Measurements from ENCODE around the gene SNRNP48. TPM values are rescaled to one million over a fixed set of nuclear protein-coding genes. Genes with fewer than 3 reads are reported as not detected.

SNRNP48 gene
- total and polyA plus RNA-seq, 2 of the 4 experiments (the other 2 are of a cell fraction): 5.2 to 6.2 TPM

DNA sequence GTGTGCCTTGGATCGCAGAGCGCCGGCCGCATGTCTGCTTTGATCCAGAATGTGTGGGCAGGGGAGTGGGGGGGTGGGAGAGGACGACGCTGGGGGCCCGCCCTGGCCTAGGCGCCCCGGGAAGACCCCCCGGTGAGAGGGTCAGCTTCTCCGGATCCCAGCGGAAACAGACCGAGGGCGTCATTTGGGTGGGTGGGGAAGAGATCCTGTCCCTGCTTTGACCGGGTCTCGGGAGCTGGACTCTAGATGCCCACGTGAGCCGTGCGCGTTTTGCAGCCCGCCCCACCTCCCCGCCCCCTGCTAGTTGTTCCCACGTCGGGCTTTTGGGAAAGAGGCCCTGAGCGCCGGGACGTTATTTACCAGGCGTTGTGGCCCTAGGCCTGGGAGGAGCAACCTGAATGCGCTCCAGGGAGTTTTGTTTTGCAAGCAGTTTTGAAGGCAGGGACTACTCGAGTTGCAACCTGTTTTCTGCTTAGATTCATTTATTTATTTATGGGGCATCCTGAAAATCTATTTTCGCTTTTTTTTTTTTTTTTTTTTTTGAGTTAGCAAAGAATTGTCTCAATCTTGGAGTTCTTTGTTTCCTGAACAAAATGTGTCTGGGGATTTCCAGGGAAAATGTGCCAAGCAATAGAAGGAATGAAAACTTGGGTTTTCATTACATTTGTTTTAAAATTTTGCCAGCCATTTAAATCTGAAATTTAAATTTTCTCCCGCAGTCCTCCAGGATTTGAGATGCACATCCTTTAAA lies 46.9 kb upstream of the SNRNP48 start:
- DNase-seq (peak; percentile 41), ATAC-seq (ENCODE audit: low read depth) (no peak; the same call in 1 of the 2 replicates)
- BruUV-seq (replicated peaks): no TSS peak
- H4K5ac ChIP-seq (ENCODE audit: low read depth, low read length): no peak overlapping the region
- intact Hi-C loops (cut with micrococcal nuclease) (loop anchor here (5.0 kb wide), 1 partner anchor 231 kb away; the partner anchor contains the start of gene SSR1), in situ Hi-C loops (cut with MboI; ENCODE audit: low sequenced_read_pairs) (no loop called here), dilution Hi-C loops (cut with HindIII; ENCODE audit: low sequenced_read_pairs, unreplicated experiment) (no loop called here)
- H4K91ac ChIP-seq (ENCODE audit: insufficient read depth, low read depth, low read length): no peak overlapping the region
- H2AK9ac ChIP-seq (replicated peaks; ENCODE audit: low read depth, low read length, poor library complexity): peak overlapping the region; percentile 86
- peak overlapping the region; percentile 14; the same call in 1 of the 2 replicates for H3K27ac ChIP-seq (ENCODE audit: insufficient read depth, low read length)
- H2AK5ac ChIP-seq (ENCODE audit: low read depth, low read length): no peak overlapping the region
- no peak overlapping the region for H4K8ac ChIP-seq (ENCODE audit: low read depth in 2 of 2, low read length in 2 of 2)
- H3K14ac ChIP-seq (replicated peaks; ENCODE audit: low read depth, low read length): no peak overlapping the region
- H3K23ac ChIP-seq (ENCODE audit: low read depth, low read length): no peak overlapping the region; the same call in 1 of the 2 replicates
- CTCF ChIA-PET: no interaction called here
- peaks cover 0 to 29% of the 10 kb centered on the region in 2 experiments; a peak in 2 of 4 replicates for H3K79me1 ChIP-seq (ENCODE audit: low read depth in 1 of 2, low read length in 2 of 2)
- TF ChIP-seq BHLHE40 (IDR thresholded peaks at IDR 0.05; ENCODE audit: low read depth, low read length): 0 out of 2 replicates have a peak, but pooled peaks have one; percentile 8
- TF ChIP-seq, protein P1, sequence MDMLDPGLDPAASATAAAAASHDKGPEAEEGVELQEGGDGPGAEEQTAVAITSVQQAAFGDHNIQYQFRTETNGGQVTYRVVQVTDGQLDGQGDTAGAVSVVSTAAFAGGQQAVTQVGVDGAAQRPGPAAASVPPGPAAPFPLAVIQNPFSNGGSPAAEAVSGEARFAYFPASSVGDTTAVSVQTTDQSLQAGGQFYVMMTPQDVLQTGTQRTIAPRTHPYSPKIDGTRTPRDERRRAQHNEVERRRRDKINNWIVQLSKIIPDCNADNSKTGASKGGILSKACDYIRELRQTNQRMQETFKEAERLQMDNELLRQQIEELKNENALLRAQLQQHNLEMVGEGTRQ (IDR thresholded peaks at IDR 0.05; ENCODE audit: low read depth, low read length): peak; percentile 52; the same call in 1 of the 2 replicates
- no peak for TF ChIP-seq SMC3 (IDR thresholded peaks at IDR 0.05; ENCODE audit: low read depth, low read length)
- peak overlapping the region; percentile 94 for H2AFZ ChIP-seq (replicated peaks; ENCODE audit: low read length, poor library complexity)
- H3K18ac ChIP-seq (ENCODE audit: low read depth, low read length): no peak overlapping the region
- H2BK120ac ChIP-seq (ENCODE audit: low read depth, low read length): no peak overlapping the region
- no peak overlapping the region for H2BK15ac ChIP-seq (ENCODE audit: low read depth, low read length)
- peak overlapping the region; percentile 84 for H3K4me2 ChIP-seq (ENCODE audit: low read depth, low read length)
- H3K4ac ChIP-seq (ENCODE audit: low read depth, low read length): no peak overlapping the region
- peaks cover 13% of the 10 kb centered on the region for H3K9me1 ChIP-seq (ENCODE audit: insufficient read depth, low read length)
- peak overlapping the region; percentile 85 for H2BK5ac ChIP-seq (ENCODE audit: low read depth, low read length, poor library complexity, severe bottlenecking)
- no peak overlapping the region for H3K56ac ChIP-seq (ENCODE audit: extremely low read depth, insufficient read depth, low read length)
- peak overlapping the region; percentile 98 for H3K4me3 ChIP-seq (ENCODE audit: insufficient read depth, low read depth, low read length)
- peak overlapping the region; percentile 84 for H3K9ac ChIP-seq (ENCODE audit: low read depth, low read length)
- no CpG with 5 or more reads among the region's 32 CpGs for WGBS, 2 experiments (ENCODE audit: extremely low coverage in 2 of 2, insufficient read length in 1 of 2)
- H2BK20ac ChIP-seq (ENCODE audit: low read depth, low read length): no peak overlapping the region
- no peaks in the 10 kb centered on the region for H3K36me3 ChIP-seq (ENCODE audit: control insufficient read depth, insufficient read depth, low read length)
- H3K9me3 ChIP-seq (ENCODE audit: control insufficient read depth, insufficient read depth, low read length): no peaks in the 10 kb centered on the region
- POLR2A ChIA-PET (ENCODE audit: unreplicated experiment): no interaction called here
- H3K4me1 ChIP-seq (ENCODE audit: control insufficient read depth, insufficient read depth, low read length): peaks cover 6% of the 10 kb centered on the region
- H4K20me1 ChIP-seq (ENCODE audit: insufficient read depth, low read length): peaks cover 7% of the 10 kb centered on the region; the same call in 1 of the 2 replicates
- peaks cover 12% of the 10 kb centered on the region; the same call in 1 of the 2 replicates for H3K27me3 ChIP-seq (ENCODE audit: control insufficient read depth, insufficient read depth, low read length)
